HCT116 (cell line): ENCODE results near the gene ZNF532. TPM values are rescaled to one million over a fixed set of nuclear protein-coding genes. Genes with fewer than 3 reads are reported as not detected.

Experiments used
- ATAC-seq: fragments of 200-7000 bp; cut with Tn5 transposase; 2 replicates; pipeline ENCODE4 v1.9.1; 2020; ENCODE audit warnings: mild to moderate bottlenecking, moderate library complexity
- BruUV-seq: library from RNA; stranded (reverse); fragments of 400-500 nt; replicated peaks from 2 replicates; lab custom pipeline; 2021; lab: Mats Ljungman, UMichigan
- CTCF ChIA-PET: fragments of 300-600 bp; sonication (Branson Sonifier 250); formaldehyde crosslinking; loops from one replicate; lab custom pipeline; 2021; ENCODE audit warnings: antibody characterized with exemption; lab: Charles Lee
- POLR2A ChIA-PET: fragments of 300-600, 350-600 bp; sonication (Branson Sonifier 250); formaldehyde crosslinking; loops from one replicate; lab custom pipeline; 2021; ENCODE audit warnings: antibody characterized with exemption; lab: Charles Lee
- RAD21 ChIA-PET, 2 experiments: fragments of 300-600 bp; sonication (Branson Sonifier 250); formaldehyde crosslinking; loops; one replicate each; lab custom pipeline; 2023; ENCODE audit warnings: low total read pairs in 2 of 2; ENCODE audit not compliant: uncharacterized antibody in 2 of 2, unreplicated experiment in 2 of 2, low non-redundant PET in 1 of 2; lab: Charles Lee
- DNase-seq: peaks from one replicate; pipeline ENCODE4 v3.0.0-alpha.2; 2010; ENCODE audit warnings: low read depth, low spot score
- H2AFZ ChIP-seq: fragments of 200-600 bp; shearing (Covaris generic), sonication (generic); 2 replicates; pipeline ENCODE4 v1.6.1; 2017; ENCODE audit warnings: low read depth, mixed run types, mixed read lengths, antibody characterized with exemption, low read length; ENCODE audit not compliant: poor library complexity, severe bottlenecking
- H3K27ac ChIP-seq: 2 replicates; pipeline ENCODE4 v1.5.1; 2012; ENCODE audit warnings: low read depth, low read length
- H3K27me3 ChIP-seq: fragments of 200-600 bp; sonication (generic); 2 replicates; pipeline ENCODE4 v1.6.1; 2016; ENCODE audit warnings: mixed run types, low read length, mixed read lengths; ENCODE audit not compliant: insufficient read depth
- H3K36me3 ChIP-seq, 2 experiments: fragments of 200-500 bp in 1 of 2; fragments of 200-600 bp in 1 of 2; sonication (Bioruptor generic) in 1 of 2; sonication (generic) in 1 of 2; 2 replicates each; pipeline versions ENCODE4 v1.5.1 to v1.6.1; 2014 to 2016; ENCODE audit warnings: low read length in 2 of 2, inconsistent platforms in 1 of 2, mixed read lengths in 1 of 2, mixed run types in 1 of 2; ENCODE audit not compliant: insufficient read depth in 2 of 2, control insufficient read depth in 1 of 2
- H3K4me1 ChIP-seq, 2 experiments: fragments of 200-600 bp in 1 of 2; sonication (generic) in 1 of 2; 2 replicates each; pipeline versions ENCODE4 v1.5.1 to v1.6.1; 2012 to 2017; ENCODE audit warnings: low read length in 2 of 2, inconsistent platforms in 1 of 2, mild to moderate bottlenecking in 1 of 2, mixed read lengths in 1 of 2, mixed run types in 1 of 2, moderate library complexity in 1 of 2; ENCODE audit not compliant: insufficient read depth in 2 of 2, control insufficient read depth in 1 of 2
- H3K4me2 ChIP-seq: fragments of 200-600 bp; sonication (generic); 2 replicates; pipeline ENCODE4 v1.6.1; 2017; ENCODE audit warnings: mixed run types, low read length, mixed read lengths
- H3K4me3 ChIP-seq, 2 experiments: fragments of 200-600 bp in 1 of 2; sonication (generic) in 1 of 2; replicated peaks in 1 of 2; 2 replicates each; pipeline ENCODE4 v1.5.1; 2011 to 2016; ENCODE audit warnings: low read length in 2 of 2, control low read depth in 1 of 2, low read depth in 1 of 2, mild to moderate bottlenecking in 1 of 2, mixed read lengths in 1 of 2, mixed run types in 1 of 2
- H3K79me2 ChIP-seq: fragments of 200-600 bp; sonication (generic); 2 replicates; pipeline ENCODE4 v1.6.1; 2017; ENCODE audit warnings: mild to moderate bottlenecking, mixed run types, low read length, moderate library complexity, mixed read lengths; ENCODE audit not compliant: insufficient read depth
- H3K9ac ChIP-seq: fragments of 200-600 bp; sonication (generic); 2 replicates; pipeline ENCODE4 v1.6.1; 2016; ENCODE audit warnings: low read length, mixed read lengths
- H3K9me2 ChIP-seq: fragments of 200-600 bp; sonication (generic), shearing (Covaris generic); 2 replicates; pipeline ENCODE4 v1.6.1; 2017; ENCODE audit warnings: mixed run types, mild to moderate bottlenecking, moderate library complexity; ENCODE audit not compliant: insufficient read depth
- H3K9me3 ChIP-seq, 2 experiments: fragments of 200-500 bp in 1 of 2; fragments of 200-600 bp in 1 of 2; sonication (Bioruptor generic) in 1 of 2; sonication (generic) in 1 of 2; 2 replicates each; pipeline ENCODE4 v1.6.1; 2014 to 2017; ENCODE audit warnings: low read length in 2 of 2, mixed read lengths in 2 of 2, inconsistent platforms in 1 of 2, low read depth in 1 of 2, mild to moderate bottlenecking in 1 of 2, mixed run types in 1 of 2, moderate library complexity in 1 of 2; ENCODE audit not compliant: control insufficient read depth in 1 of 2, insufficient read depth in 1 of 2
- H4K20me1 ChIP-seq: fragments of 200-600 bp; sonication (generic), shearing (Covaris generic); 2 replicates; pipeline ENCODE4 v1.6.1; 2017; ENCODE audit warnings: mixed run types, mild to moderate bottlenecking, moderate library complexity; ENCODE audit not compliant: insufficient read depth
- CBX3 ChIP-seq: IDR thresholded peaks from 2 replicates; pipeline ENCODE4 v1.6.1; 2012; ENCODE audit warnings: low read depth
- CTCF ChIP-seq, 3 experiments: fragments of 200-600 bp in 1 of 3; sonication (generic) in 1 of 3; IDR thresholded peaks in 2 of 3; conservative IDR thresholded peaks in 1 of 3; 2 replicates each; pipeline ENCODE4 v1.5.1; 2012 to 2017; ENCODE audit warnings: low read depth in 2 of 3, low read length in 2 of 3, antibody characterized with exemption in 1 of 3, borderline replicate concordance in 1 of 3, control low read depth in 1 of 3, mild to moderate bottlenecking in 1 of 3, mixed read lengths in 1 of 3, mixed run types in 1 of 3, moderate library complexity in 1 of 3; ENCODE audit not compliant: insufficient read depth in 1 of 3
- EGR1 ChIP-seq: IDR thresholded peaks from 2 replicates; pipeline ENCODE4 v1.6.1; 2012; ENCODE audit warnings: low read depth
- ELF1 ChIP-seq: IDR thresholded peaks from 2 replicates; pipeline ENCODE4 v1.6.1; 2012; ENCODE audit warnings: low read depth, borderline replicate concordance
- EZH2phosphoT487 ChIP-seq: fragments of 200-600 bp; IDR thresholded peaks from 2 replicates; pipeline ENCODE4 v1.6.1; 2018; ENCODE audit warnings: antibody characterized with exemption, borderline replicate concordance
- JUND ChIP-seq: IDR thresholded peaks from 2 replicates; pipeline ENCODE4 v1.6.1; 2012
- SIN3A ChIP-seq: IDR thresholded peaks from 2 replicates; pipeline ENCODE4 v1.6.1; 2012; ENCODE audit warnings: low read depth
- SP1 ChIP-seq: IDR thresholded peaks from 2 replicates; pipeline ENCODE4 v1.6.1; 2012; ENCODE audit warnings: low read depth
- YY1 ChIP-seq: IDR thresholded peaks from 2 replicates; pipeline ENCODE4 v1.6.1; 2011; ENCODE audit warnings: low read length, low read depth, moderate library complexity, mild to moderate bottlenecking; ENCODE audit not compliant: insufficient replicate concordance; ENCODE audit errors: extremely low read depth
- ZBTB33 ChIP-seq: IDR thresholded peaks from 2 replicates; pipeline ENCODE4 v1.6.1; 2011; ENCODE audit warnings: mild to moderate bottlenecking, low read length, moderate library complexity; ENCODE audit not compliant: insufficient replicate concordance; ENCODE audit errors: extremely low read depth
- ZNF274 ChIP-seq: fragments of 200-500 bp; sonication (Bioruptor generic); IDR thresholded peaks from 2 replicates; pipeline ENCODE4 v1.6.1; 2014; ENCODE audit warnings: mild to moderate bottlenecking, low read depth, low read length, inconsistent platforms
- intact Hi-C: fragments of 100-400 bp; cut with micrococcal nuclease; formaldehyde crosslinking; loops from 2 replicates; pipeline ENCODE4 v1.10.0; 2022
- total RNA-seq: library from RNA; stranded (reverse); gene quantifications from one replicate; pipeline ENCODE4 v1.2.1, GENCODE V29; 2021; ENCODE audit not compliant: unreplicated experiment

Gene ZNF532
- total RNA-seq, 1 experiment from 2014 or later = 11.6 TPM

DNA sequence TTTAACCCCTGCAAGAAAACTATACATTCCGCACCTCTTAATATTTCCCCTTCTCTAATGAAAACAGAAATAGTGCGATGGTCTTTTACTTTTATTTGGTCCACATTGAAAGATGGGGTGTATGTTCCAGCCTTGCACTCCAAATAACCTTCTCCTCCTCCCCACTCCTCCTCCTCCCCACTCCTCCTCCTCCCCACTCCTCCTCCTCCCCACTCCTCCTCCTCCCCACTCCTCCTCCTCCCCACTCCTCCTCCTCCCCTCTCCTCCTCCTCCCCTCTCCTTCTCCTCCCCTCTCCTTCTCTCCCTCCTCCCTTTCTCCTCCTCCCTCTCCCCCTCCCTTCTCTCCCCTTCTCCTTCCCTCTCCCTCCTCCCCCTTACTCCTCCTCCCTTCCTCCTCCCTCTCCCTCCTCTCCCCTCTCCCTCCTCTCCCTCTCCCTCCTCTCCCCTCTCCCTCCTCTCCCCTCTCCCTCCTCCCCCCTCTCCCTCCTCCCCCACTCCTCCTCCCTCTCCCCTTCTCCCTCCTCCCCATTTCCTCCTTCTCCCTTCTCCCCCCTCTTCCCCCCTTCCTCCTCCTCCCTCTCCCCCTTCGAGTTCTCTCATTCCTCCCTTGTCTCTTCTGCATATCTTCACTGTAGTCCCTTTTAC, 70.4 kb downstream of the ZNF532 start:
- no peak overlapping the region for H3K9ac ChIP-seq
- POLR2A ChIA-PET = no interaction called here
- no peak overlapping the region for H3K27ac ChIP-seq
- CTCF ChIA-PET = no interaction called here
- ATAC-seq = no peak
- H2AFZ ChIP-seq = no peak overlapping the region
- H3K27me3 ChIP-seq = no peaks in the 10 kb centered on the region
- RAD21 ChIA-PET = no interaction called here
- no peaks in the 10 kb centered on the region for H3K9me2 ChIP-seq
- intact Hi-C loops = no loop called here
- no peaks in the 10 kb centered on the region for H3K4me1 ChIP-seq
- BruUV-seq = no TSS peak
- no peak overlapping the region for H3K4me3 ChIP-seq
- H3K9me3 ChIP-seq = no peaks in the 10 kb centered on the region
- no peaks in the 10 kb centered on the region for H3K79me2 ChIP-seq
- no peak for TF ChIP-seq EZH2phosphoT487
- no peak for TF ChIP-seq CTCF (IDR thresholded peaks at IDR 0.05 in 2 of 3, conservative IDR thresholded peaks at IDR 0.05 in 1 of 3; ENCODE audit: borderline replicate concordance in 1 of 3, insufficient read depth in 1 of 3, low read depth in 2 of 3, low read length in 2 of 3)
- no peaks in the 10 kb centered on the region for H4K20me1 ChIP-seq
- no peak for DNase-seq
- no peaks in the 10 kb centered on the region for H3K36me3 ChIP-seq
- H3K4me2 ChIP-seq = no peak overlapping the region

DNA sequence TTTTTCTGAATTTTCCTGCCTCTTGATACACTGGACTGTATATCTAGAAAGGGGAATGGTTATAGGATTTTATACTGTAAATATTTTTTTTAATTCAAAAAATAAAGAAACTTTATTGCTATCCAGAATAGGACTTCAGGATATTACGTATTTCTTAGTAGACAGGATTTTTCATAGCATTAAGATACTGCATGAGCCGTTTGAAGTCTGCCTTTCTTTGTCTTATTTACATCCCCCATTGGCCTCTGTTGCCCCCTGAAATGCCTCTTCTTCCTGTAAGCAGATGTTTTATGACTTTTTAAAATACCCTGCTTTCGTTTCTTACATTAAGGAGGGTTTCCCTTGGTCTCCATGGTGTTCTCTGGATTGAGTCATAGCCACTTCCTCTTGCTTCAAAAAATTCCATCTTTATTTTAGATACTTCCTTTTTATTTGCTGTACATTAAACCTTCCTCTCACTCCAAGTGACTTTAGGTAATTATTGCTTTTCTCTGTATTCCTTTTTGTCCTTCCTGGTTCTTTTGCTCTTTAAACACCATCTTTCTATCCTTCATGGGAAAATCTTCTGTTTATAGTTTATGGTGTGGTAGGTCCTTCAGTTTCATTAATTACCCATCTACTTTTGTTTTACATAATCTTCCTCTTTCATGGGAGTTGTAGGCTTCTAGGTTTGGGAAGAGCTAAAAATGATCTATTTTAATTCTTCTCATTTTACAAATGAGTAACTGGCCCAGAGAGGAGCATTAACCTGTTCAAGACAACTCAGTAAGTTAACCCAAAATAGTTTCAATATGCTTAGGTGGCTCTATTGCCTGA, 72.6 kb downstream of the ZNF532 start:
- ATAC-seq (no peak), DNase-seq (no peak)
- intact Hi-C loops = no loop called here
- no peaks in the 10 kb centered on the region for H3K36me3 ChIP-seq
- H4K20me1 ChIP-seq = no peaks in the 10 kb centered on the region
- no peak overlapping the region for H3K4me2 ChIP-seq
- ChIA-PET RAD21 (no interaction called here), POLR2A (no interaction called here), CTCF (no interaction called here)
- no peak overlapping the region for H3K9ac ChIP-seq
- H3K9me2 ChIP-seq = no peaks in the 10 kb centered on the region
- no peak overlapping the region for H3K27ac ChIP-seq
- no TSS peak for BruUV-seq
- H3K27me3 ChIP-seq = no peaks in the 10 kb centered on the region
- no peak overlapping the region for H2AFZ ChIP-seq
- H3K4me3 ChIP-seq = no peak overlapping the region
- H3K9me3 ChIP-seq = no peaks in the 10 kb centered on the region
- H3K79me2 ChIP-seq = no peaks in the 10 kb centered on the region
- H3K4me1 ChIP-seq = no peaks in the 10 kb centered on the region
- TF ChIP-seq ELF1 (no peak), CBX3 (no peak), CTCF (IDR thresholded peaks at IDR 0.05 in 2 of 3, conservative IDR thresholded peaks at IDR 0.05 in 1 of 3; ENCODE audit: borderline replicate concordance in 1 of 3, insufficient read depth in 1 of 3, low read depth in 2 of 3, low read length in 2 of 3) (no peak), ZBTB33 (no peak), JUND (no peak), SIN3A (no peak), ZNF274 (no peak), EGR1 (no peak), YY1 (no peak), SP1 (no peak), EZH2phosphoT487 (no peak)
